PC-3 (cell line): ENCODE results near the gene EGFLAM. TPM values are rescaled to one million over a fixed set of nuclear protein-coding genes. Genes with fewer than 3 reads are reported as not detected.

ENCODE experiments used
- ATAC-seq: fragments of 200-7000 bp; cut with Tn5 transposase; 2 replicates; pipeline ENCODE4 v1.9.1; 2020; ENCODE audit warnings: mild to moderate bottlenecking, moderate library complexity
- BruUV-seq: library from RNA; stranded (reverse); fragments of 400-500 nt; replicated peaks from 2 replicates; lab custom pipeline; 2021; lab: Mats Ljungman, UMichigan
- CTCF ChIA-PET: fragments of 300-600 bp; sonication (Branson Sonifier 250); formaldehyde crosslinking; loops from one replicate; lab custom pipeline; 2022; ENCODE audit warnings: antibody characterized with exemption; lab: Charles Lee
- POLR2A ChIA-PET: fragments of 300-600 bp; sonication (Branson Sonifier 250); formaldehyde crosslinking; loops from one replicate; lab custom pipeline; 2022; ENCODE audit warnings: antibody characterized with exemption; ENCODE audit not compliant: unreplicated experiment; lab: Charles Lee
- DNase-seq: peaks from one replicate; pipeline ENCODE4 v3.0.0-alpha.2; 2015
- H2AFZ ChIP-seq: fragments of 300-600 bp; sonication (generic); 2 replicates; pipeline ENCODE4 v1.6.0; 2016; ENCODE audit warnings: antibody characterized with exemption, low read length
- H3F3A ChIP-seq: fragments of 300-600 bp; sonication (generic); one replicate; pipeline ENCODE4 v1.6.0; 2017; ENCODE audit warnings: antibody characterized with exemption, low read length, control low read depth, mild to moderate bottlenecking; ENCODE audit not compliant: unreplicated experiment
- H3K27ac ChIP-seq: fragments of 300-600 bp; sonication (generic); 2 replicates; pipeline ENCODE4 v1.5.1; 2016; ENCODE audit warnings: mild to moderate bottlenecking, low read length
- H3K27me3 ChIP-seq: fragments of 300-600 bp; sonication (generic); 2 replicates; pipeline ENCODE4 v1.6.1; 2016; ENCODE audit warnings: low read length, mixed read lengths
- H3K36me3 ChIP-seq: fragments of 300-600 bp; sonication (generic); 2 replicates; pipeline ENCODE4 v1.6.1; 2016; ENCODE audit warnings: low read depth, mixed run types, low read length, mixed read lengths
- H3K4me1 ChIP-seq: fragments of 300-600 bp; sonication (generic); 2 replicates; pipeline ENCODE4 v1.5.1; 2016; ENCODE audit warnings: low read length; ENCODE audit not compliant: insufficient read depth
- H3K4me2 ChIP-seq: fragments of 300-600 bp; sonication (generic); 2 replicates; pipeline ENCODE4 v1.6.0; 2016; ENCODE audit warnings: low read length
- H3K4me3 ChIP-seq: fragments of 300-600 bp; sonication (generic); 2 replicates; pipeline ENCODE4 v1.5.1; 2016; ENCODE audit warnings: mild to moderate bottlenecking, low read length, mixed read lengths
- H3K79me2 ChIP-seq: fragments of 300-600 bp; sonication (generic); 2 replicates; pipeline ENCODE4 v1.6.1; 2017; ENCODE audit warnings: low read length, mixed read lengths
- H3K9ac ChIP-seq: fragments of 300-600 bp; sonication (generic); 2 replicates; pipeline ENCODE4 v1.6.0; 2016; ENCODE audit warnings: mild to moderate bottlenecking, low read length
- H3K9me2 ChIP-seq: fragments of 300-600 bp; sonication (generic); replicated peaks from 2 replicates; pipeline ENCODE4 v1.6.1; 2016; ENCODE audit warnings: mixed run types, low read length, mixed read lengths
- H3K9me3 ChIP-seq: fragments of 300-600 bp; sonication (generic); 2 replicates; pipeline ENCODE4 v1.6.1; 2016; ENCODE audit warnings: low read length, mixed read lengths
- H4K20me1 ChIP-seq: fragments of 300-600 bp; sonication (generic); 2 replicates; pipeline ENCODE4 v1.6.1; 2016; ENCODE audit warnings: low read length, mixed read lengths
- EZH2 ChIP-seq: fragments of 300-600 bp; sonication (generic); IDR thresholded peaks from one replicate; pipeline ENCODE4 v1.6.1; 2017; ENCODE audit warnings: antibody characterized with exemption, mild to moderate bottlenecking, low read length; ENCODE audit not compliant: unreplicated experiment
- EZH2phosphoT487 ChIP-seq: fragments of 300-600 bp; sonication (generic); IDR thresholded peaks from 2 replicates; pipeline ENCODE4 v1.6.1; 2018; ENCODE audit warnings: mild to moderate bottlenecking, antibody characterized with exemption, low read length, borderline replicate concordance
- intact Hi-C: fragments of 100-400 bp; cut with micrococcal nuclease; formaldehyde crosslinking; loops from 2 replicates; pipeline ENCODE4 v1.9.0; 2023
- total RNA-seq: library from RNA; depleted of rRNA; stranded (reverse); fragments of >200 nt; gene quantifications from 2 replicates; pipeline ENCODE4 v1.2.3, GENCODE V29; 2014
- TF ChIP-seq, protein P1 (sequence below): fragments of 300-600 bp; sonication (generic); conservative IDR thresholded peaks from 2 replicates; pipeline ENCODE4 v1.5.1; 2017; ENCODE audit warnings: antibody characterized with exemption, low read depth, mild to moderate bottlenecking, low read length

The EGFLAM gene
- total RNA-seq, 1 experiment from 2014 or later = not detected

- Histone ChIP-seq H3K4me3 (no peak overlapping the region), H3K79me2 (no peaks in the 10 kb centered on the region), H4K20me1 (no peaks in the 10 kb centered on the region), H3K9me3 (no peaks in the 10 kb centered on the region), H3K9ac (no peak overlapping the region), H3K4me1 (peaks cover 14% of the 10 kb centered on the region), H3K27me3 (peaks cover 30% of the 10 kb centered on the region; the same call in 1 of the 2 replicates), H3K36me3 (no peaks in the 10 kb centered on the region), H2AFZ (no peak overlapping the region), H3F3A (no peaks in the 10 kb centered on the region), H3K9me2 (no peaks in the 10 kb centered on the region), H3K27ac (no peak overlapping the region), H3K4me2 (no peak overlapping the region)
- BruUV-seq = no TSS peak
- DNase-seq = no peak
- TF ChIP-seq EZH2phosphoT487 (no peak), EZH2 (no peak)
- TF ChIP-seq, protein P1, sequence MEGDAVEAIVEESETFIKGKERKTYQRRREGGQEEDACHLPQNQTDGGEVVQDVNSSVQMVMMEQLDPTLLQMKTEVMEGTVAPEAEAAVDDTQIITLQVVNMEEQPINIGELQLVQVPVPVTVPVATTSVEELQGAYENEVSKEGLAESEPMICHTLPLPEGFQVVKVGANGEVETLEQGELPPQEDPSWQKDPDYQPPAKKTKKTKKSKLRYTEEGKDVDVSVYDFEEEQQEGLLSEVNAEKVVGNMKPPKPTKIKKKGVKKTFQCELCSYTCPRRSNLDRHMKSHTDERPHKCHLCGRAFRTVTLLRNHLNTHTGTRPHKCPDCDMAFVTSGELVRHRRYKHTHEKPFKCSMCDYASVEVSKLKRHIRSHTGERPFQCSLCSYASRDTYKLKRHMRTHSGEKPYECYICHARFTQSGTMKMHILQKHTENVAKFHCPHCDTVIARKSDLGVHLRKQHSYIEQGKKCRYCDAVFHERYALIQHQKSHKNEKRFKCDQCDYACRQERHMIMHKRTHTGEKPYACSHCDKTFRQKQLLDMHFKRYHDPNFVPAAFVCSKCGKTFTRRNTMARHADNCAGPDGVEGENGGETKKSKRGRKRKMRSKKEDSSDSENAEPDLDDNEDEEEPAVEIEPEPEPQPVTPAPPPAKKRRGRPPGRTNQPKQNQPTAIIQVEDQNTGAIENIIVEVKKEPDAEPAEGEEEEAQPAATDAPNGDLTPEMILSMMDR = no peak
- intact Hi-C loops = no loop called here
- ChIA-PET CTCF (interaction anchor here (0.7 to 0.8 kb wide), 2 partner anchors 57 to 167 kb away, joined by 3 to 5 read pairs; no protein-coding TSS in a partner anchor), POLR2A (no interaction called here)
- no peak for ATAC-seq
Measured at GRCh38 chr5:38375423-38375822, 117.1 kb downstream of the EGFLAM start.

DNA sequence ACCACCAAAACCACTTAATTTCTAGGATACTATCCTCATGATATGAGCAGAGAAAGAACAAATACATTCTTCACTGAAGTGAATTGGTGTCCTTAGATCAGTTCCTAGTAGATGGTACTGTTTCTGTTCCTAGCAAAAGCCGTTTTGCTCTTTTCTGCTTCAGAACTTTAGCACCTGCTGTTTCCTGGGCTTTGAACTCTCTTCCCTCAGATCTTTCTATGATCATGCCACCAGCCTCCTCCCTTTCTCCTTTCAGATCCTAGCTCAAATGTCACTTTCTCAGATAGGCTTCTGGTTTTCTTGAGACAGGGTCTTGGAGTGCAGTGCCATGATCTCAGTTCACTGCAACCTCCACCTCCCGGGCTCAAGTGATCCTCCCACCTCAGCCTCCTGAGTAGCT, 118.0 kb downstream of the EGFLAM start:
- BruUV-seq = no TSS peak
- H3K27ac ChIP-seq = no peak overlapping the region
- CTCF ChIA-PET = interaction anchor here (0.7 to 0.8 kb wide), 2 partner anchors 56 to 168 kb away, joined by 3 to 5 read pairs; no protein-coding TSS in a partner anchor
- no peaks in the 10 kb centered on the region for H3K9me2 ChIP-seq
- POLR2A ChIA-PET = no interaction called here
- H3K79me2 ChIP-seq = no peaks in the 10 kb centered on the region
- no peaks in the 10 kb centered on the region for H3K9me3 ChIP-seq
- no peak overlapping the region for H3K4me3 ChIP-seq
- no peaks in the 10 kb centered on the region for H4K20me1 ChIP-seq
- peaks cover 30% of the 10 kb centered on the region; the same call in 1 of the 2 replicates for H3K27me3 ChIP-seq
- no peak overlapping the region for H3K9ac ChIP-seq
- no peak overlapping the region for H2AFZ ChIP-seq
- H3K36me3 ChIP-seq = no peaks in the 10 kb centered on the region
- no peak for DNase-seq
- no peak for TF ChIP-seq EZH2
- H3K4me1 ChIP-seq = peaks cover 22% of the 10 kb centered on the region
- H3F3A ChIP-seq = no peaks in the 10 kb centered on the region
- intact Hi-C loops = no loop called here
- ATAC-seq = no peak
- no peak overlapping the region for H3K4me2 ChIP-seq

GRCh38 chr5:38378579-38378978, 120.2 kb downstream of the EGFLAM start:
- Histone ChIP-seq H3F3A (no peaks in the 10 kb centered on the region), H3K4me1 (peaks cover 22% of the 10 kb centered on the region), H2AFZ (no peak overlapping the region), H3K9me2 (no peaks in the 10 kb centered on the region), H3K27me3 (peaks cover 25% of the 10 kb centered on the region; the same call in 1 of the 2 replicates), H3K79me2 (no peaks in the 10 kb centered on the region), H3K4me3 (no peak overlapping the region), H3K9ac (no peak overlapping the region), H3K9me3 (no peaks in the 10 kb centered on the region), H3K27ac (no peak overlapping the region), H3K4me2 (no peak overlapping the region), H4K20me1 (no peaks in the 10 kb centered on the region), H3K36me3 (no peaks in the 10 kb centered on the region)
- POLR2A ChIA-PET = no interaction called here
- ATAC-seq = no peak
- TF ChIP-seq EZH2 = no peak
- no peak for TF ChIP-seq EZH2phosphoT487
- TF ChIP-seq, protein P1 = no peak
- intact Hi-C loops = no loop called here
- CTCF ChIA-PET = no interaction called here
- DNase-seq = no peak
- BruUV-seq = no TSS peak
